HG02884 (cell line): Measurements from ENCODE around the gene TINAG.
A peak's percentile ranks its signal among the peaks of the same experiment; 100 is the strongest.

Source experiments
- ATAC-seq: cut with Tn5 transposase; IDR thresholded peaks from one replicate; pipeline ENCODE4 v1.9.1; 2021; ENCODE audit warnings: mild to moderate bottlenecking, moderate library complexity; ENCODE audit not compliant: unreplicated experiment

TINAG gene

DNA sequence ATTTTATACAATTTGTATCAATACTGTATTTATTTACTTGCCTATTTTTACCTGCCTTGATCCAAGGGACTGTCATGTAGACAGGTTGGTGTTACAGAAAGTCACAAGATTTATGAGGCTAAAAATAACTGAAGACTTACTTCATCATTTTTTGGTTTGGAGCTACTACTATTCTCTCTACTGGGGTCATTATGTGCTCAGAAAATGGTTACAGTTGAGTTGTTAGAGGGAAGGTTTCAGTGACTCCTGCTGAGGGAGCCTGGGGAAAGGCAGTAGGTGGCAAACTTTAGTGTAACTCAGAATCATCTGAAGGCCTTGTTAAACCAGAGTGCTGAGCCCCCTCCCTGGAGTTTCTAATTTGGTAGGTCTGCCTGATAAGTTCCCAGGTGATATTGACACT is 118.8 kb downstream of the TINAG start:
- ATAC-seq, result no peak

- no peak for ATAC-seq
These were observed 119.2 kb downstream of the TINAG start for GRCh38 chr6:54427396-54427937.

DNA sequence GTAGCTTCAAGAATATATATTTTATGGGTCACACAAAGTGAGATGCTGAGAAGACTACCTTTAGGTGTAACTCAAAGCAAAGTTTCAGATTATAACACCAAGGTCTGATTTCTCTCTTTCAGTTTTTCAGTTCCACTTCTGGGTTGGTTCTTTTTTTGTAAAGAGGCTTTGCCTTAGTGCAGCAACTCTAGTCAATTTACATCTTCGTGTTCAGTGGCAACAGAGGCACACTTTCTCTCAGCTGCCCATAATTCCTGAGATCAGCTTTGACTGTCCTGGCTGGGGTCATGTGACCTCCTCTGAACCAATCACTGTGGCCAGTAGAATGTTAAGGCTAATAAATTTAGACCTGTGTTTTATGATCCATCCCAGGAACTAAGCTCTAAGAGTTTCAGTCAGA is 120.2 kb downstream of the TINAG start:
- peak; percentile 77 for ATAC-seq

- no peak for ATAC-seq
These were observed 123.2 kb downstream of the TINAG start for GRCh38 chr6:54431466-54431865.
